HCT116 (cell line): ENCODE data around the gene STRIT1.

Experiments
- EZH2 ChIP-seq: fragments of 200-600 bp; sonication (generic); IDR thresholded peaks from 2 replicates; pipeline ENCODE4 v1.6.1; 2017; ENCODE audit warnings: antibody characterized with exemption, mixed run types
- FOSL1 ChIP-seq: IDR thresholded peaks from 2 replicates; pipeline ENCODE4 v1.6.1; 2012; ENCODE audit warnings: low read depth
- MAX ChIP-seq: IDR thresholded peaks from 2 replicates; pipeline ENCODE4 v1.6.1; 2012
- POLR2A ChIP-seq: IDR thresholded peaks from 2 replicates; pipeline ENCODE4 v1.7.0; 2011; ENCODE audit warnings: borderline replicate concordance; ENCODE audit not compliant: insufficient read depth, insufficient read length; ENCODE audit errors: extremely low read depth
- SP1 ChIP-seq: IDR thresholded peaks from 2 replicates; pipeline ENCODE4 v1.6.1; 2012; ENCODE audit warnings: low read depth
- TF ChIP-seq, protein P1 (sequence below), 3 experiments: fragments of 200-600 bp in 1 of 3; sonication (generic) in 1 of 3; IDR thresholded peaks in 2 of 3; conservative IDR thresholded peaks in 1 of 3; 2 replicates each; pipeline ENCODE4 v1.5.1; 2012 to 2017; ENCODE audit warnings: low read depth in 2 of 3, low read length in 2 of 3, antibody characterized with exemption in 1 of 3, borderline replicate concordance in 1 of 3, control low read depth in 1 of 3, mild to moderate bottlenecking in 1 of 3, mixed read lengths in 1 of 3, mixed run types in 1 of 3, moderate library complexity in 1 of 3; ENCODE audit not compliant: insufficient read depth in 1 of 3

DNA sequence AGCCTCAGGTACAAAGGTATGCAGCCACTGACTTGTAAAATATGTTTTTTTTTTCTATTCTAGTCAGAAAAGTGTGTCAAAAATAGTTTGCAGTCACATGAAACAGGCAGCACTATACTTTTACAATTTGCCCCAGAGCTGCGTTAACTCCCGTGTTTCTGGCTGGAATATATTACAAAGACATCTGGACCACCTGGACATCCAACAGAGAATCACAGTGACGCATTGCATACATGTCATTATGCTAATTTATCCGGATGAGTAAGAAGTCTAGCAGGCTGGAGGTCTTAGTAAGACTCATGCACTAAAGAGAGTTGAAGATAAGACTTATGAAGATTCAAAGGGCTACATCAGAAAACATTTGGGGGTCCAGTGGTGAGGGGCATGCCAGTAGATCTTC is 39.2 kb upstream of the STRIT1 start:
- TF ChIP-seq POLR2A = no peak
- TF ChIP-seq, protein P1, sequence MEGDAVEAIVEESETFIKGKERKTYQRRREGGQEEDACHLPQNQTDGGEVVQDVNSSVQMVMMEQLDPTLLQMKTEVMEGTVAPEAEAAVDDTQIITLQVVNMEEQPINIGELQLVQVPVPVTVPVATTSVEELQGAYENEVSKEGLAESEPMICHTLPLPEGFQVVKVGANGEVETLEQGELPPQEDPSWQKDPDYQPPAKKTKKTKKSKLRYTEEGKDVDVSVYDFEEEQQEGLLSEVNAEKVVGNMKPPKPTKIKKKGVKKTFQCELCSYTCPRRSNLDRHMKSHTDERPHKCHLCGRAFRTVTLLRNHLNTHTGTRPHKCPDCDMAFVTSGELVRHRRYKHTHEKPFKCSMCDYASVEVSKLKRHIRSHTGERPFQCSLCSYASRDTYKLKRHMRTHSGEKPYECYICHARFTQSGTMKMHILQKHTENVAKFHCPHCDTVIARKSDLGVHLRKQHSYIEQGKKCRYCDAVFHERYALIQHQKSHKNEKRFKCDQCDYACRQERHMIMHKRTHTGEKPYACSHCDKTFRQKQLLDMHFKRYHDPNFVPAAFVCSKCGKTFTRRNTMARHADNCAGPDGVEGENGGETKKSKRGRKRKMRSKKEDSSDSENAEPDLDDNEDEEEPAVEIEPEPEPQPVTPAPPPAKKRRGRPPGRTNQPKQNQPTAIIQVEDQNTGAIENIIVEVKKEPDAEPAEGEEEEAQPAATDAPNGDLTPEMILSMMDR (IDR thresholded peaks at IDR 0.05 in 2 of 3, conservative IDR thresholded peaks at IDR 0.05 in 1 of 3; ENCODE audit: borderline replicate concordance in 1 of 3, insufficient read depth in 1 of 3, low read depth in 2 of 3, low read length in 2 of 3) = no peak
- TF ChIP-seq MAX = no peak
- no peak for TF ChIP-seq EZH2
- TF ChIP-seq SP1 = no peak
- no peak for TF ChIP-seq FOSL1
